ENCODE data around the gene PBX3. TPM values are rescaled to one million over a fixed set of nuclear protein-coding genes. Genes with fewer than 3 reads are reported as not detected.
A peak's percentile ranks its signal among the peaks of the same experiment; 100 is the strongest.

The PBX3 gene
- total RNA-seq, 4 donors from 2014 or later, result 7.7 to 83.3 (median 12.1) TPM

GRCh38 chr9:125745018-125745417 lies 2.2 kb upstream of the PBX3 start:
- TF ChIP-seq POLR2A (IDR thresholded peaks at IDR 0.05) (no peak), CTCF (IDR thresholded peaks at IDR 0.05) (no peak)
- no peak for DNase-seq
- H3K27ac ChIP-seq, result no peak overlapping the region

GRCh38 chr9:125745682-125746016 lies 1.5 kb upstream of the PBX3 start:
- Histone ChIP-seq H3K36me3 (no peaks in the 10 kb centered on the region), H3K4me1 (no peaks in the 10 kb centered on the region), H3K27me3 (no peaks in the 10 kb centered on the region), H3K9me3 (no peaks in the 10 kb centered on the region), H3K4me3 (peak overlapping the region; percentile 52 to 84 (median 72)), H3K27ac (peak overlapping the region; percentile 77 to 95 (median 85))
- DNase-seq, result no peak
- no peak for TF ChIP-seq CTCF (IDR thresholded peaks at IDR 0.05)
- no peak for TF ChIP-seq POLR2A (IDR thresholded peaks at IDR 0.05)

More at GRCh38 chr9:125745018-125745417, 2.2 kb upstream of the PBX3 start:
- no peaks in the 10 kb centered on the region for H3K27me3 ChIP-seq
- H3K36me3 ChIP-seq, result no peaks in the 10 kb centered on the region
- H3K9me3 ChIP-seq, result no peaks in the 10 kb centered on the region
- no peak overlapping the region for H3K4me3 ChIP-seq
- no peaks in the 10 kb centered on the region for H3K4me1 ChIP-seq

- TF ChIP-seq POLR2A (IDR thresholded peaks at IDR 0.05) (no peak), CTCF (IDR thresholded peaks at IDR 0.05) (no peak)
- no peaks in the 10 kb centered on the region for H3K36me3 ChIP-seq
Observed at GRCh38 chr9:125746017-125746773, 978 bp upstream of the PBX3 start.

GRCh38 chr9:125746774-125747052 lies 460 bp upstream of the PBX3 start:
- H3K4me3 ChIP-seq, result peak overlapping the region; percentile 52 to 84 (median 72)
- peak overlapping the region; percentile 77 to 95 (median 85) for H3K27ac ChIP-seq
- no peak for DNase-seq
- no peaks in the 10 kb centered on the region for H3K4me1 ChIP-seq
- H3K9me3 ChIP-seq, result no peaks in the 10 kb centered on the region
- TF ChIP-seq POLR2A (IDR thresholded peaks at IDR 0.05) (no peak), CTCF (IDR thresholded peaks at IDR 0.05) (no peak)
- no peaks in the 10 kb centered on the region for H3K36me3 ChIP-seq
- H3K27me3 ChIP-seq, result no peaks in the 10 kb centered on the region

More at GRCh38 chr9:125746017-125746773, 978 bp upstream of the PBX3 start:
- Histone ChIP-seq H3K4me3 (peak overlapping the region; percentile 52 to 84 (median 72)), H3K27ac (peak overlapping the region; percentile 77 to 95 (median 85)), H3K4me1 (no peaks in the 10 kb centered on the region), H3K9me3 (no peaks in the 10 kb centered on the region), H3K27me3 (no peaks in the 10 kb centered on the region)
- DNase-seq, result peak; percentile 94 to 97 (median 96)

- Histone ChIP-seq H3K4me1 (no peaks in the 10 kb centered on the region), H3K27ac (peak overlapping the region; percentile 76 to 95 (median 85)), H3K9me3 (no peaks in the 10 kb centered on the region), H3K27me3 (no peaks in the 10 kb centered on the region), H3K36me3 (no peaks in the 10 kb centered on the region), H3K4me3 (peak overlapping the region; percentile 41 to 84 (median 72))
- TF ChIP-seq POLR2A (IDR thresholded peaks at IDR 0.05) (no peak), CTCF (IDR thresholded peaks at IDR 0.05) (no peak)
- peak; percentile 53 to 62 (median 61) for DNase-seq
Observed at GRCh38 chr9:125747765-125748445, 732 bp downstream of the PBX3 start.
